MM.1S (cell line): Measurements from ENCODE around the gene BPIFB2.

Experiments
- DNase-seq: peaks from one replicate; pipeline ENCODE4 v3.0.0-alpha.2; 2015
- H2AFZ ChIP-seq: fragments of 300-600 bp; sonication (generic); 2 replicates; pipeline ENCODE4 v1.6.0; 2016; ENCODE audit warnings: antibody characterized with exemption, low read length
- H3F3A ChIP-seq: fragments of 300-600 bp; sonication (generic); 2 replicates; pipeline ENCODE4 v1.6.1; 2016; ENCODE audit warnings: mild to moderate bottlenecking, antibody characterized with exemption, low read length, moderate library complexity, mixed read lengths; ENCODE audit not compliant: insufficient read depth
- H3K27ac ChIP-seq: fragments of 300-600 bp; sonication (generic); 2 replicates; pipeline ENCODE4 v1.5.1; 2016; ENCODE audit warnings: mild to moderate bottlenecking, low read length
- H3K27me3 ChIP-seq: fragments of 300-600 bp; sonication (generic); replicated peaks from 2 replicates; pipeline ENCODE4 v1.6.0; 2016; ENCODE audit warnings: low read length; ENCODE audit not compliant: insufficient read depth
- H3K36me3 ChIP-seq: fragments of 300-600 bp; sonication (generic); replicated peaks from 2 replicates; pipeline ENCODE4 v1.6.1; 2016; ENCODE audit warnings: mild to moderate bottlenecking, low read length, mixed read lengths; ENCODE audit not compliant: insufficient read depth
- H3K4me1 ChIP-seq: fragments of 300-600 bp; sonication (generic); 2 replicates; pipeline ENCODE4 v1.6.1; 2016; ENCODE audit warnings: low read length, mixed read lengths
- H3K4me2 ChIP-seq: fragments of 300-600 bp; sonication (generic); 2 replicates; pipeline ENCODE4 v1.6.0; 2016; ENCODE audit warnings: low read depth, low read length
- H3K4me3 ChIP-seq: fragments of 300-600 bp; sonication (generic); 2 replicates; pipeline ENCODE4 v1.5.1; 2016; ENCODE audit warnings: low read length, mixed read lengths
- H3K79me2 ChIP-seq: fragments of 300-600 bp; sonication (generic); 2 replicates; pipeline ENCODE4 v1.6.1; 2016; ENCODE audit warnings: mixed run types, low read length, mixed read lengths
- H3K9ac ChIP-seq: fragments of 300-600 bp; sonication (generic); 2 replicates; pipeline ENCODE4 v1.6.1; 2016; ENCODE audit warnings: low read length, mixed read lengths
- H3K9me2 ChIP-seq: fragments of 300-600 bp; sonication (generic); replicated peaks from 2 replicates; pipeline ENCODE4 v1.6.1; 2016; ENCODE audit warnings: mild to moderate bottlenecking, low read length, mixed read lengths; ENCODE audit not compliant: insufficient read depth
- H3K9me3 ChIP-seq: fragments of 300-600 bp; sonication (generic); replicated peaks from 2 replicates; pipeline ENCODE4 v1.6.1; 2016; ENCODE audit warnings: mild to moderate bottlenecking, low read length, mixed read lengths; ENCODE audit not compliant: insufficient read depth
- H4K20me1 ChIP-seq: fragments of 300-600 bp; sonication (generic); 2 replicates; pipeline ENCODE4 v1.6.1; 2016; ENCODE audit warnings: mild to moderate bottlenecking, low read length, moderate library complexity, mixed read lengths; ENCODE audit not compliant: insufficient read depth
- EZH2 ChIP-seq: fragments of 300-600 bp; sonication (generic); optimal IDR thresholded peaks from 2 replicates; pipeline ENCODE3; 2017; ENCODE audit warnings: low read depth, mild to moderate bottlenecking, antibody characterized with exemption, low read length, mixed read lengths
- EZH2phosphoT487 ChIP-seq: fragments of 300-600 bp; sonication (generic); IDR thresholded peaks from 2 replicates; pipeline ENCODE4 v1.6.1; 2018; ENCODE audit warnings: antibody characterized with exemption, low read length
- TF ChIP-seq, protein P1 (sequence below): fragments of 300-600 bp; sonication (generic); IDR thresholded peaks from 2 replicates; pipeline ENCODE4 v1.5.1; 2016; ENCODE audit warnings: antibody characterized with exemption, low read length, mixed read lengths

Gene BPIFB2

DNA sequence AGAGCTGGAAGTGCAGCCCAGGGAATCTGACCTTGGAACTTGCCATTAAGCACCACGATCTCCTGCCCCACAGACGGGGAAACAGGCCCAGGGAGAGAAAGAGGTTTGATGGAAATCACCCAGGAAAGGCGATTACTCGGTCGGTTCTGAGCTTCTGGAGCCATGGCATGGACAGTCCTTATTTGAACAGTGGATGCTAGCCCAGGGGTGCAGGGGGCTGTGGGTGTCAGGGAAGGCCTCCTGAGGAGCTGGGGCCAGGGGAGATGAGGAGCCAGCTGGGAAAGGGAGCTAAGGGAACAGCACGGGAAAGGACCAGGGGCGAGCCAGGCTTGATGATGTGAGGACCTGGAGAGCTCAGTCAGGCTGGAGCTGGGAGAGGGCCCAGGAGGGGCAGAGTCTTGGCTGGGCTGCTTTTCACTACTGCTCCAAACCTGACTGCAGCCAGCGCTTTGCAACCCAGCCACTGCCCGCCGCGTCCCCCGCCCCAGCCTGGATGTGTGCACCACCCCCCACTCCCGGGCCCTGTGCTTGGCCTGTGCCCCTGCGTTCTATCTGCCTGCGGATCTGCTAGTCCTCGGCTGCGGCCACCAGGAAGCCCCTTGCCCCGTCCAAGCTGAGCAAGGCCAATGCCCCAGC is 21.1 kb upstream of the BPIFB2 start:
- H3K9ac ChIP-seq, result no peak overlapping the region

DNA sequence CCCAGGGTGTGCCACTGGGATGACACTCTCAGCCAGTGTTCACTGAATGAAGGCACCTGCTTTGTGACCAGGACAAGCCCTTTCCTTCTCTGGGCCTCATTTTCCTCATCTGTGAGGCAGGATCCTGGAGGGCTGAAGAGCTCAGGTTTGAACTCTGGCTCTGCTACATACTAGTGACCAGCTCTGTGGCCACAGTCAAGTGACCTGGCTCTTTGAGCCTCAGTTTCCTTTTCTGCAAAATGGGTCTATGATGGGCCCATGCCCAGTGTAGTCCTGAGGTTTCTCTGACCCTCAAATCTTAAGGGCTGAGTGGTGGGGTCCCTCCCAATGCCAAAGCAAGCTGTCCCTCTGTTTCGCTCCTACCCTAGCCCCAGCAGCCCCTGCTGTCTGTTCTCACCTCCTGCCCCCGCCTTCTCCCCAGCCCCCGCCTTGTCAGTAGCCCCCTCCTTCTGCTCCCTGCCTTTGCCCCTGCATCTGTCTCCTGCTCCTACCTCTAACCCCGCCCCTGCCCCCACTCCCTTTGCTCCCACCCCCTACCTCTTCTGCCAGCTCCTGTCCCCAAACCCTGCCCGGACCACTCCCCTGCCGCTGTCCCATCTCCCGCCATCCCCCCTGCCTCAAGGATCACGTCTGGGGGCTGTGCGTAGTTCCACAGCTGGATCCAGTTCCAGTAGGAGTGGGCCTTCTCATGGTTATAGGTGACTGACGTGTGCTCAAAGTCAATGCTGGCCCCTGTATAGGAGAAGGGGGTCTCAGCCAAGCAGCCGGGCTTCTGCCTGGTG is 20.3 kb upstream of the BPIFB2 start:
- H3K9me3 ChIP-seq, result no peaks in the 10 kb centered on the region
- no peak overlapping the region for H3K27ac ChIP-seq
- no peaks in the 10 kb centered on the region for H3F3A ChIP-seq
- DNase-seq, result no peak
- H3K36me3 ChIP-seq, result no peaks in the 10 kb centered on the region
- no peaks in the 10 kb centered on the region for H3K79me2 ChIP-seq
- no peaks in the 10 kb centered on the region for H3K4me1 ChIP-seq
- peaks cover 6% of the 10 kb centered on the region; the same call in 1 of the 2 replicates for H3K27me3 ChIP-seq
- H2AFZ ChIP-seq, result no peak overlapping the region
- no peak overlapping the region for H3K9ac ChIP-seq
- H4K20me1 ChIP-seq, result no peaks in the 10 kb centered on the region
- TF ChIP-seq, protein P1, sequence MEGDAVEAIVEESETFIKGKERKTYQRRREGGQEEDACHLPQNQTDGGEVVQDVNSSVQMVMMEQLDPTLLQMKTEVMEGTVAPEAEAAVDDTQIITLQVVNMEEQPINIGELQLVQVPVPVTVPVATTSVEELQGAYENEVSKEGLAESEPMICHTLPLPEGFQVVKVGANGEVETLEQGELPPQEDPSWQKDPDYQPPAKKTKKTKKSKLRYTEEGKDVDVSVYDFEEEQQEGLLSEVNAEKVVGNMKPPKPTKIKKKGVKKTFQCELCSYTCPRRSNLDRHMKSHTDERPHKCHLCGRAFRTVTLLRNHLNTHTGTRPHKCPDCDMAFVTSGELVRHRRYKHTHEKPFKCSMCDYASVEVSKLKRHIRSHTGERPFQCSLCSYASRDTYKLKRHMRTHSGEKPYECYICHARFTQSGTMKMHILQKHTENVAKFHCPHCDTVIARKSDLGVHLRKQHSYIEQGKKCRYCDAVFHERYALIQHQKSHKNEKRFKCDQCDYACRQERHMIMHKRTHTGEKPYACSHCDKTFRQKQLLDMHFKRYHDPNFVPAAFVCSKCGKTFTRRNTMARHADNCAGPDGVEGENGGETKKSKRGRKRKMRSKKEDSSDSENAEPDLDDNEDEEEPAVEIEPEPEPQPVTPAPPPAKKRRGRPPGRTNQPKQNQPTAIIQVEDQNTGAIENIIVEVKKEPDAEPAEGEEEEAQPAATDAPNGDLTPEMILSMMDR, result no peak
- no peak for TF ChIP-seq EZH2
- TF ChIP-seq EZH2phosphoT487, result no peak
- no peaks in the 10 kb centered on the region for H3K9me2 ChIP-seq
- no peak overlapping the region for H3K4me2 ChIP-seq
- H3K4me3 ChIP-seq, result no peak overlapping the region

More for the DNA sequence above, 21.1 kb upstream of the BPIFB2 start:
- Histone ChIP-seq H3F3A (no peaks in the 10 kb centered on the region), H3K9me3 (no peaks in the 10 kb centered on the region), H2AFZ (no peak overlapping the region), H3K79me2 (no peaks in the 10 kb centered on the region), H3K27me3 (peaks cover 6% of the 10 kb centered on the region; the same call in 1 of the 2 replicates), H4K20me1 (no peaks in the 10 kb centered on the region), H3K36me3 (no peaks in the 10 kb centered on the region), H3K27ac (no peak overlapping the region), H3K4me3 (no peak overlapping the region), H3K9me2 (no peaks in the 10 kb centered on the region), H3K4me1 (no peaks in the 10 kb centered on the region), H3K4me2 (no peak overlapping the region)
- no peak for TF ChIP-seq EZH2phosphoT487
- TF ChIP-seq, protein P1, result no peak
- no peak for TF ChIP-seq EZH2
- no peak for DNase-seq

DNA sequence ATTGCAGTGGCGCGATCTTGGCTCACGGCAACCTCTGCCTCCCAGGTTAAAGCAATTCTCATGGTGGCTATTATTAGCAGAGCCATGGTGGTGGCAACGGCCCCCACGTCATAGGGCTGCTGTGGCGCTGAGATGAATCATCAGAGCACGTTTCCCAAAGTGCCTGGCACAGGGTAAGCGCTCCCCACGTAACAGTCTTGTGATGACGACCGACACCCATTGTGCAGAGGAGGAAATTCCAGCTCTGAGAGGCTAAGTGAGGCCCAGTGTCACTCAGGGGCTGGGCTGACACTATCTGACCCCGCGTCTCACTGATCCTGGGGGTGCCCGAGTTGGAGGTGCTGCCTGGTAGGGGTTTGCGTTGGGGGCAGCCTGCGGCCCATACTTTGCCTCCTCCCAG is 19.5 kb upstream of the BPIFB2 start:
- H3K9ac ChIP-seq, result no peak overlapping the region
- no peak for DNase-seq
- H3K4me1 ChIP-seq, result no peaks in the 10 kb centered on the region
- H3K79me2 ChIP-seq, result no peaks in the 10 kb centered on the region
- no peak overlapping the region for H3K4me3 ChIP-seq
- no peaks in the 10 kb centered on the region for H4K20me1 ChIP-seq
- no peak overlapping the region for H3K27ac ChIP-seq
- no peaks in the 10 kb centered on the region for H3K9me3 ChIP-seq
- no peaks in the 10 kb centered on the region for H3K9me2 ChIP-seq
- H3F3A ChIP-seq, result no peaks in the 10 kb centered on the region
- no peak overlapping the region for H2AFZ ChIP-seq
- no peak for TF ChIP-seq EZH2phosphoT487
- TF ChIP-seq EZH2, result no peak
- TF ChIP-seq, protein P1, result no peak
- peaks cover 6% of the 10 kb centered on the region; the same call in 1 of the 2 replicates for H3K27me3 ChIP-seq
- no peak overlapping the region for H3K4me2 ChIP-seq
- no peaks in the 10 kb centered on the region for H3K36me3 ChIP-seq
